ENCODE results near the gene MSI2. TPM values are rescaled to one million over a fixed set of nuclear protein-coding genes. Genes with fewer than 3 reads are reported as not detected.

The MSI2 gene
- total RNA-seq, 1 donor: 23.2 TPM

GRCh38 chr17:57675427-57676387 is 419.4 kb downstream of the MSI2 start:
- Histone ChIP-seq H3K4me3 (ENCODE audit: insufficient read depth, low read length) (no peak overlapping the region), H4K20me1 (ENCODE audit: insufficient read depth, low read length) (no peaks in the 10 kb centered on the region), H3K4me2 (ENCODE audit: insufficient read depth, low read length) (no peak overlapping the region), H3K4me1 (ENCODE audit: insufficient read depth, low read length) (peaks cover 9% of the 10 kb centered on the region), H2AFZ (ENCODE audit: low read length) (no peak overlapping the region), H3K27me3 (ENCODE audit: insufficient read depth, low read length) (no peaks in the 10 kb centered on the region), H3K27ac (ENCODE audit: low read depth, low read length) (no peak overlapping the region), H3K36me3 (ENCODE audit: insufficient read depth, low read length) (no peaks in the 10 kb centered on the region), H3K79me2 (ENCODE audit: insufficient read depth, low read length) (no peaks in the 10 kb centered on the region), H3K9me3 (ENCODE audit: low read depth, low read length) (no peaks in the 10 kb centered on the region)
- DNase-seq (ENCODE audit: insufficient read length, low spot score, missing footprints): no peak
- TF ChIP-seq CTCF (IDR thresholded peaks at IDR 0.05; ENCODE audit: extremely low read depth, low read depth, low read length): no peak

DNA sequence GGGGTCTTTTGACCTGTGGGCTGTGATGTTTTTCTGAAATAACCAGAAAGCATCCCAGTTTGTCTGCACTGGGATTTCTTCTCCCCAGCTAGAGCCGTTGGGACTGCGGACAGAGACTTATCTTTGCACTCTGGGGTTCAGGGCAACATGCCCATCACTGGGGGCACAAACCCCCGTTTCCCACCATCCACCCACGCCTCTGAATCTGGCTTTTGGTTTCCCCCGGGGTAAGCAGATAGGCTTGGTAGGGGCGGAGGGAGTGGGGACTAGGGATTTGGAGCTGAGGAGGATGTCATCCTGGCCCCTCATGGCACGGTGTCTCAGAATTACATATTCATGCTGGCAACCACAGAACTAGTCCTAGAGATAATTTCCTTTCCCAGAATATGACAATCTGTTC is 420.2 kb downstream of the MSI2 start:
- Histone ChIP-seq H3K27me3 (ENCODE audit: insufficient read depth, low read length) (no peaks in the 10 kb centered on the region), H3K9me3 (ENCODE audit: low read depth, low read length) (no peaks in the 10 kb centered on the region), H3K79me2 (ENCODE audit: insufficient read depth, low read length) (no peaks in the 10 kb centered on the region), H3K4me1 (ENCODE audit: insufficient read depth, low read length) (peaks cover 8% of the 10 kb centered on the region), H3K27ac (ENCODE audit: low read depth, low read length) (no peak overlapping the region), H4K20me1 (ENCODE audit: insufficient read depth, low read length) (no peaks in the 10 kb centered on the region), H3K4me3 (ENCODE audit: insufficient read depth, low read length) (no peak overlapping the region), H3K36me3 (ENCODE audit: insufficient read depth, low read length) (no peaks in the 10 kb centered on the region), H2AFZ (ENCODE audit: low read length) (no peak overlapping the region), H3K4me2 (ENCODE audit: insufficient read depth, low read length) (no peak overlapping the region)
- no peak for TF ChIP-seq CTCF (IDR thresholded peaks at IDR 0.05; ENCODE audit: extremely low read depth, low read depth, low read length)
- no peak for DNase-seq (ENCODE audit: insufficient read length, low spot score, missing footprints)

DNA sequence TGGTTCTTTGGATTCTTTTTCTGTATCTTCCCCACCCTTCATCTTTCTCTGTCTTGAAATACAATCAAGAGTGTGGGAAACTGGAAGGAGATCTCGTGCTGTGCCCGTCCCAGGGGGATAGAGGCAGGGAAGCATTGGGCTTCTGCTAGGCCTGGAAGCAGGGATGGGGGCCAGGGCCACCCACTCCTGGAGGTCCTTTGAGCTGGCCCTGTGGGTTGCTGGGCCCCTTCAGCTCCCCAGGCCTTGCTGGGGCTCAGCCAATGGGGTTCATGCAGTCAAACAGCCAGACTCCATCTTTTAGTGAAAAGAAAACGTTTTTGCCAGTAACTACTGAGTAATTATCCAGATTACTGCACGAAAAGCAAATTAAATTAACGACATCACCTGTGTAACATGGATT is 421.0 kb downstream of the MSI2 start:
- Histone ChIP-seq H2AFZ (ENCODE audit: low read length) (no peak overlapping the region), H3K9me3 (ENCODE audit: low read depth, low read length) (no peaks in the 10 kb centered on the region), H3K27me3 (ENCODE audit: insufficient read depth, low read length) (no peaks in the 10 kb centered on the region), H3K4me2 (ENCODE audit: insufficient read depth, low read length) (no peak overlapping the region), H3K79me2 (ENCODE audit: insufficient read depth, low read length) (no peaks in the 10 kb centered on the region), H4K20me1 (ENCODE audit: insufficient read depth, low read length) (no peaks in the 10 kb centered on the region), H3K4me1 (ENCODE audit: insufficient read depth, low read length) (peaks cover 1% of the 10 kb centered on the region), H3K36me3 (ENCODE audit: insufficient read depth, low read length) (no peaks in the 10 kb centered on the region), H3K27ac (ENCODE audit: low read depth, low read length) (no peak overlapping the region), H3K4me3 (ENCODE audit: insufficient read depth, low read length) (no peak overlapping the region)
- TF ChIP-seq CTCF (IDR thresholded peaks at IDR 0.05; ENCODE audit: extremely low read depth, low read depth, low read length): no peak
- no peak for DNase-seq (ENCODE audit: insufficient read length, low spot score, missing footprints)

- TF ChIP-seq CTCF (IDR thresholded peaks at IDR 0.05; ENCODE audit: extremely low read depth, low read depth, low read length): no peak
- H3K4me3 ChIP-seq (ENCODE audit: insufficient read depth, low read length): no peak overlapping the region
- H3K27ac ChIP-seq (ENCODE audit: low read depth, low read length): no peak overlapping the region
- H3K79me2 ChIP-seq (ENCODE audit: insufficient read depth, low read length): no peaks in the 10 kb centered on the region
- no peaks in the 10 kb centered on the region for H3K4me1 ChIP-seq (ENCODE audit: insufficient read depth, low read length)
- H4K20me1 ChIP-seq (ENCODE audit: insufficient read depth, low read length): no peaks in the 10 kb centered on the region
- no peaks in the 10 kb centered on the region for H3K36me3 ChIP-seq (ENCODE audit: insufficient read depth, low read length)
- no peaks in the 10 kb centered on the region for H3K27me3 ChIP-seq (ENCODE audit: insufficient read depth, low read length)
- DNase-seq (ENCODE audit: insufficient read length, low spot score, missing footprints): no peak
- no peak overlapping the region for H3K4me2 ChIP-seq (ENCODE audit: insufficient read depth, low read length)
- no peak overlapping the region for H2AFZ ChIP-seq (ENCODE audit: low read length)
- H3K9me3 ChIP-seq (ENCODE audit: low read depth, low read length): no peaks in the 10 kb centered on the region
Measured at GRCh38 chr17:57677858-57678257, 421.5 kb downstream of the MSI2 start.
